Smooth muscle cell of the coronary artery (primary cell): ENCODE results near the gene DIP2B. TPM values are rescaled to one million over a fixed set of nuclear protein-coding genes. Genes with fewer than 3 reads are reported as not detected.

Experiments
- total RNA-seq: library from RNA; depleted of rRNA; stranded (reverse); fragments of >200 nt; gene quantifications from 2 replicates; pipeline ENCODE4 v1.2.3, GENCODE V29; 2014; ENCODE audit warnings: low replicate concordance

DIP2B gene
- total RNA-seq = 13.3 and 20.7 TPM in 2 replicates

DNA sequence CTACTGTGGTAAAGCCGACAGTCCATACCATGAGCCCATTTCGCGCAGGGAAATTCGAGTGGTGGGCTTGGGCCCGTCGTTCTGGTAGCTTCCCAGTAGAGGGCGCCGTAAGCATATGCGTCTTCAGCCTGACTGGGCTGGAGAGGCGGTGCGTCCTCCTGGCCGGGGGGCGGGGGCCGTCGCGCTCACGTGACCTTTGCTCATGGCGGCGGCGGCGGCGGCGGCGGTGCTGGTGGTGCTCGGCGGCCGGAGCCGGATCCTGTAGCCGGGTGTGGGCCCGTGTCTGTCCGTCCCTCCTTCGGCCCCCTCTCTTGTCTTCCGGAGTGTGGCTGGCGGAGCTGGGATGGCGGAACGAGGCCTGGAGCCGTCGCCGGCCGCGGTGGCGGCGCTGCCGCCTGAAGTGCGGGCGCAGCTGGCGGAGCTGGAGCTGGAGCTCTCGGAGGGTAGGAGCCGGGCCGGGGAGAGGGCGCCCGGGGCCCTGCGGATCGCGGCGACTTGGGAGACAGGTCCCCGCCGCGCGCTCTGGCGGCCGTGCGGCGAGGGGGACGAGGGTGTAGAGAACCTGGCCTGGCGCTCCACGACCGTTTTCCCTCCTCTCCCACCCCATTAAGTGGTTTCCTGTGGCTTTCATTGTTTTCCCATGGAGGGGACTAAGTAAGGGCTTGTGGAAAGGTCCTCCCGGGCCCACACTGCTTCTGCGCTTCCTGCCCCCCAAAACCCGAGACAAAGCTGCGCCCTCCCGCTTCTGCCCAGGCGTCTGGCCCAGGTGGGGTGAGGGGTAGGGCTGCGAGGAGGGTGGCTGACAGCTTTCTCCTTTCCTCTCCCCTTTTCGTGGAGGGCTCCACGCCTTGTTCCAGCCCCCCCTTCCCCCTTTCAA is at the start of gene DIP2B:
TSS of gene DIP2B (plus strand) at position 188 of the 877 bp plus-strand sequence. CDS start at position 344, 156 bp downstream.

DNA sequence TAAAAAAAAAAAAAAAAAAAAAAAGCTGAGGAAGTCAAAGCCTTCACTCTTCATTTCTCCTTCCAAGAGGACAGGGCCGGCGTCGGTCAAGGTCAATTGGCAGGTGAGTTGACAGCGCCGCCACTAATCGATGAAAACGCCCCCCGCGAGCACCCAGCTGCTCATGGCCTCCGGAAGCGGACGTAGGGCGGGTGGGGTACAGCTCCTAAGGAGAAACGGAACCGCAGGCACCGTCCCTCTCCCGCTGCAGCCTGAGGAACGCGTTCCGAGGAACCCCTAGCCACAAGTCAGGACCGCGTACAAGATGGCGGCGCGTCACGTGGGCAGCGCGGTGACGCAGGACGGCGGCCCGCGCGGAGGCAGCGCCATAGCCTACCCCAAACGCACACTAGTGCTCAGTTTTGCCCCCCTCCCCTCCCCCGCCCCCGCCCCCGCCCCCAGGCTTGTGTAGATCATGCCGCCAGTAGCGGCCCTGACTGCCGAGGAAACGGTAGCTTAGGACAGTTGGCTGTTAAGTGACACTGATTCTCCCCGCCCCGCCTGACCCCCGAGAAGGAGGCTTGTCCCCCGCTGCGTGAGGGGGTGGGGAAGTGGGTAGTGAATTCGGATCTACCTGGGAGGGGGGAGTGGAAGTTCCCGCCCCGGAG is 259.0 kb downstream of the DIP2B start, which contains the start of gene ATF1:
TSS of gene ATF1 (plus strand) at position 463 of the 647 bp plus-strand sequence. CDS start 16,045 bp downstream, outside the sequence.

Other genes with a start within 250 kb of the DIP2B start
- gene LIMA1, start 221.5 kb upstream of the DIP2B start, total RNA-seq = 67.9 and 161 TPM in 2 replicates
- under 0.01 TPM in 1 of 2 replicates, not detected in the other for gene FAM186A, start 108.4 kb upstream of the DIP2B start, total RNA-seq
- gene LARP4, start 104.1 kb upstream of the DIP2B start, total RNA-seq = 20.2 and 47.7 TPM in 2 replicates